HG03139 (cell line): ENCODE measurements around the gene ZCCHC24.

Experiments used
- ATAC-seq: cut with Tn5 transposase; IDR thresholded peaks from one replicate; pipeline ENCODE4 v1.9.1; 2021; ENCODE audit not compliant: unreplicated experiment

Gene ZCCHC24

DNA sequence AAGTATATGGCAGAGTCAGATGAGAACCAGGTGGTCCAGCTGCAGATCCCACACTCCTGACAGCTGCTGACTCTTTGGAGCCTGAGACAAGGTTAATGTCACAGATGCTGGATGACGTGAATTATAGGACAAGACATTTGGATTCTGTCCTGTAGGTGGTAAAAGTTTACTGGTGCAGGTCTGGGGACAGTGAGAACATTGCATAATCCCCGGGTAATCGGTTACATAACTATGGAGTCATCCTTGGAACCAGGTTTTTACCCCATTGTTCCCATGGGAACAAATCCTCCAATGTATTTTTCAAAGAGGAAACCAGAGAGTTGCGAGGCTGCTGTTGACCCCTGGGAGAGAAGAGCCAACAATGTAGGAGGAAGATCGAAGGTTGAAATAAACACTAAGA is 27.5 kb upstream of the ZCCHC24 start:
- ATAC-seq, result no peak

DNA sequence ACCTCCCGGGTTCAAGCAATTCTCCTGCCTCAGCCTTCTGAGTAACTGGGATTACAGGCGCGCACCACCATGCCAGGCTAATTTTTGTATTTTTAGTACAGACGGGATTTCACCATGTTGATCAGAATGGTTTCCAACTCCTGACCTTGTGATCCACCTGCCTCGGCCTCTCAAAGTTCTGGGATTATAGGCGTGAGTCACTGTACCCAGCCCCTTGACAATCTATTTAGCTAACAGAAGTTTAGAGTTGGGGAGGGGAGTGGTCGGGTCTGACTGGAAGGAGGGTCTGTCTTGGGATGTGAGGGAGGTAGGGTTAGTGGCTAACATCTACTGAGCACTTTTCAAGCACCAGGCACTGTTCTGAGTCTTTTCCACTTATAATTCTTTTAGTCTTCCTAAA is 27.0 kb upstream of the ZCCHC24 start:
- ATAC-seq, result no peak

DNA sequence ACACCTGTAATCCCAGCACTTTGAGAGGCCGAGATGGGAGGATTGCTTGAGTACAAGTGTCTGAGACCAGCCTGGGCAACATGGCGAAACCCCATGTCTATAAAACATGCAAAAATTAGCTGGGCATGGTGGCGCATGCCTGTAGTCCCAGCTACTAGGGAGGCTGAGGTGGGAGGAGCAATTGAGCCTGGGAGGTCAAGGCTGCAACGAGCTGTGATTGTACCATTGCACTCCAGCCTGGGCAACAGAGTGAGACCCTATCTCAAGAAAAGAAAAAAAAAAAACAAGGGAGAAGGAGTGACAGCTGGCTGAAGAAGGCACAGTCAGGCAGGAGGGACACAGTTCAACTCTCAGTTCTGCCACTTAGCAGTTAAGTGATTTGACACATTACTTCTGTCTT is 26.4 kb upstream of the ZCCHC24 start:
- no peak for ATAC-seq

DNA sequence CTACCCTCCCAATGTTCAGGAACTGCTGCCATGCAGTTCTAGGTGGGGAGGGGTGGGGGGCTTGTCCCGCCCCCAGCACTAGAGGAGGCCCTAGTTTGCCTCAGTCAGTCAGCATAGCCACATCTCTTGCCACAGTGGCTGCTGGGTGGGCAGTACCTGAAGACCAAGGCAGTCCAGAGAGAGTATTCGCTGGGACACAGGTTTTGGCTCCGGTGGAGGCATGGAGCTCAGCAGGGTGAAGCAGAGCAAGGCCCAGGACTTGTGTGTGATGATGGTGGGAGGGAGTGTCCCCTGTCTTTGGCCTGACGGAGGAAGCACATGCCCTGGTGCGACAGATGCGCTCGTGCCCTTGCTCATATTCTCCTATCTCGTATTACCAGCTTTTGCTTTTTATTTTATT is 24.7 kb upstream of the ZCCHC24 start:
- no peak for ATAC-seq

DNA sequence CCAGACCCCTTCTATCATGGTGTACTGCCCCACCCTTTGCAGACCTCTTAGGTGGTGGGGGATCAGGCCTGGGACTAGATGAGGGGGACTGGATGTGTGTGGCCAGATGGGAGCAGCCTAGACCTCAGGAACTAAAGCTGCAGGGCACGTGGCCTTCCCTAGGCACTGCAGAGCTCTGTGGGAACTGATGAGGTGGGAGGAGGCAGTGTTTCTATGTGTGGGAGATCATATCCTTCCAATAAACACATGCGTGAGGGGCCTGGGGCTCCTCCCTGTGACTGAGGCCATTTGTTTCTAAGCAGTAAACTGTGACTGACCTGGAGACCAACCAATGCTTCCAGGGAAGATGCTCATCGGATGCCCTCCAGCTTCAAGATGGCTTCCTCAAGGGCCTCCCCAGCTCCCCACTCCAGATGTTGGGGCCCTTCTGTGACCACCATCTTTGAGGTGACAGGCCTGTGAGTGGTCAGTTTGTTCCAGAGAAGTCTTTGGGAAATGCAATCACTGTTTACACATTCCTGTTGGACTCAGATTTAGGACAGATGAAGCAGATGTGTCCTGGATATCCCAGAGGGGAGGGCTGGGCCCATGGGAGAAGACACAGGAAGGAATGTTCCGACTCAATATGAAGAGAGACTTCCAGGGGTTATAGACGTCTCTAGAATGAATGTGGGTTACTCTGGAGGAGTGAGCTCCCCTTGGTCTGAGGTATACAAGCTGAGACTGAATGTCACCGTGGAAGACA is 23.6 kb upstream of the ZCCHC24 start:
- ATAC-seq, result no peak

DNA sequence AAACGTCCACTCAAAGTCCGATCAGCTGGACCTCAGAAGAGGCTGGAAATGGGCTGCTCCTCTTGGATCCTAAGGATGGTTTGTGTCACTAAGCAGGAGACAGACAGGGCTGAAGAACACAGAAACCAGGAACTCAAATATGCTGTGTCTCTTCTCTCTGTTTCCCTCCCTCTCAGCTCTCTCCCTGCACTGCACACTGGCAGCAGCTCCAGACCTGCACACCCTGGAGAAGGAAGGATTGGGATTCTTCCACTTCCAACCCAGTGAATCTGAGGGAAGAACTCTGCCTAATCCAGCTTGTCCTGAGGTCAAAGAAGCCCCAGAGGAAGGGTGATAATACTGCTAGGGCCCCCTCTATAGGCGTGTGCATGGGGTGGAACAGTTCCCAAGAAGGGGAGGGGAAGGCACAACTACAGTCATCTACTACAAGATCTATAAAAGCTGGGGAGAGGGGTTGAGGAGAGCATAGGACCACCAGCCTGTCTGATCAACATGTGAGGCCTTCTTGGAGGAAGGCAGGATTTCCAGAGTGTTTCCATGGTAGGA is 22.7 kb upstream of the ZCCHC24 start:
- ATAC-seq, result no peak

DNA sequence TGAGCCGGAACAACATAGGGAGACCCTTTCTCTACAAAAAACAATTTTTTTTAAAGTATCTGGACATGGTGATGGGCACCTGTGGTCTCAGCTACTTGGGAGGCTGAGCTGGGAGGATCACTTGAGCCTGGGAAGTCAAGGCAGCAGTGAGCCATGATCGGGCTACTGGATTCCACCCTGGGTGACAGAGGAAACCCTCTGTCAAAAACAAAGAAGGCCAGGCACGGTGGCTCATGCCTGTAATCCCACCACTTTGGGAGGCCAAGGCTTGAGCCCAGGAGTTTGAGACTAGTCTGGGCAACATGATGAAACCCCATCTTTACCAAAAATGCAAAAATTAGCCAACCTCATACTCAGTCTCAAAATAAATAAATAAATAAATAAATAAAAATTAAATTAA is 19.9 kb upstream of the ZCCHC24 start:
- ATAC-seq, result no peak

DNA sequence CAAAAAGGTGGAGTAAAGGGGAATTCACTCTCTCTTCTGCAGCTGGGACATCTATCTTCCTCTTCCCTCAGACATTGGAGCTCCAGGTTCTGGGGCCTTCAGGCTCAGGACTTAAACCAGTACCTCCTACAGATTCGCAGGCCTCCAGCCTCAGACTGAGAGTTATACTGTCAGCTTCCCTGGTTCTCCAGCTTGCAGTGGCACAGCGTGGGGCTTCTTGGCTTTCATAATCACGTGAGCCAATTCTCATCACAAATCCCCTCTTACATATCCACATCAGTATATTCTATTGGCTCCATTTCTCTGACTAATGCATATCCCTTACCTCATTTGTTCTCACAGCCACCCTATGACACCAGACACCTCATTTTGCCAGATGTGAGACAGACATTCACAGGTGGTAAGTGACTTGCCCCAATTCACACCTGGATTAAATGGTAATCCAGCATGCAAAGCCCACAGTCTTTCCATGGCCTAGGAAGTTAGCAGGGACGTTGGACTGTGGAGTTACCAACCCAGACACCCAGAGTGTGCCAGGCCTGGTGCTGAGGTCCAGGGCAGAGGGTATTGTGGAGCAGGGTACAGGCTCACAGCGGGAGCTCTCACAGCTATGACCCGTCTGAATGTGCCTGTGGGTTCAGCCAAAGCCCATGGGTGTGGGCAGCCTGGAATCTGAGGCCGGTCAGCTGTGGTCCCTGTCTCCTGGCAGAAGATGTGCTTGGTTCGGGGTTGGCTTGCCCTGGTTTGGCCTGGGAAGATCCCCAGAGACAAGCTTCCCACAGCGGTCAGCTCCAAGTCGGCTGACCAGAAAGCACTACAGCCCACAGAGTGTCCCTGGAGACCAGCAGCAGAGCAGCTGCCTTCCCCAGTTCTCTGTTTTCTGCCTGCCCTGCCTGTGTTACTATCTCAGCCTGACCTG is 18.4 kb upstream of the ZCCHC24 start:
- no peak for ATAC-seq

DNA sequence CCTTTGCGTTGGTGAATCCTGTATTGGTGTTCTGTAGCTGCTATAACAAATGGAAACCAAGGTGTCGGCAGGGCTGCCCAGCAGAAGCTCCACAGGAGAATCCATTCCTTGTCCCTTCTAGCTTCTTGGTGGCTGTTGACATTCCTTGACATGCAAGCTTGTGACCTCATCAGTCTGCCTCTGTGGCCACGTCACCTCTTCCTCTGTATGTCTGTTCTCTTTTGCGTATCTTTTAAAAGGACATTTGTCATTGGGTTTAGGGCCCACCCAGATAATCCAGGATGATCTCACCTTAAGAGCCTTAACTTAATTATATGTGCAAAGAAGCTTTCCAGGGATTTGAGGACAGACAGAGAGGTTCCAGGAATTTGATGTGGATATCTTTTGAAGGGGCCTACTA is 15.3 kb upstream of the ZCCHC24 start:
- ATAC-seq, result no peak

DNA sequence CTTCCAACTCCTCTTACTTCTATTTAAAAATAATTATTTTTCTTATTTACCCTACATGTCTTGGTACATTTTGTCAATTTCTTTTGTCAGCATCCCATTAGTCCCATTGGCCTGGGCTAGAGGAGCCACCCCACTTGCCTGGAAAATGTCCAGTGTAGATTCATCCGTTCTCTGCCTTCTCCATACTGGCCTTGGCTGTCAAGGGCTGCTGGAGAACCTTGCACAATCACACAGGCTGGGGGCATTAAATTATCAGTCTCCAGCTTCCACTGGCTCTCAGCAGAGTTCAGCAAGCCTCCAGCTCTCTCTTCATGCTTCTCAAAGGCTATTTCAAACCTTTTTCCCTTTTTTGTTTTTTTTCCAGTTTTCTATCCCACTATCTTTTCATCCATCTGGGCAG is 13.8 kb upstream of the ZCCHC24 start:
- ATAC-seq, result no peak

DNA sequence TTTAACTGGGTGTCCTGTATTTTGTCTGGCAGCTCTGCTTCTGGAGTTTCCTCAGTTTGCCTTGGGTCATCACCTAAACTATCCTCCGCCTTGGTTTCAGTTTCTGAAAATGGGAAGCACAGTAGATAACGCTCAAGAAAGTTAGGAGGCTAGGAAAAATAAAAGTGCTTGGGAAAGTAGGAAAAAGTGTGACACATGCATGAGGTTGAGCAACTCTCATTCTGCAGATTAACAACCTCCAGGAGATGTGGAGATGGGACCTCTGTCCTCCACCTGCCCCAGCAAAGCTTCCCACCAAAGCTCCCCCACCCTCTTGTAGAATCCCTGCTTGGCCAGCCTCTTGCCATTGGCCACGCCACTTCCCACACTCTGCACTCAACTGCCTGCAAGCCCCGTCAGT is 13.1 kb upstream of the ZCCHC24 start:
- no peak for ATAC-seq

DNA sequence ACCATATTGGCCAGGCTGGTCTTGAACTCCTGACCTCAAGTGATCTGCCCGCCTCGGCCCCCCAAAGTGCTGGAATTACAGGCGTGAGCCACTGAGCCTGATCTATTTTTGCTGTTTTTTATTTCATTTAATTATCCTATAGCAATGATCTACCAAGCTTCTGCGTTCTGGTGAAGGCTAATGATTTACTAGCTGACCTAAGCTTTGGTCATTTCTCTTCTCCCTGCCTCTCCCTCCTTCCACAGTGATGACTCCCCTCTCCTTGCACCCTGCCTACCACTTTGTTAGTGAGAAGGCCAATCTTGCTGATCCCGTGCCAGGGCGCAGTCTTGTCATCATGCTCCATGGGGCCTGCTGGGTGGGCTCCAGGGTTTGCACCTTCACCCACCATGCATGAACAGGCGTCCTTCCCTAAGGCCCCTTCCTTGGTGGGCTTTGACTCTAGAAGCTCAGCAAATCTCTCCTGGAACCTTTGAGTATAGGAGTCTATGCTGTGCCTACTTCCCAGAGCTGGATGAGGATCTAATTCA is 11.9 kb upstream of the ZCCHC24 start:
- ATAC-seq, result no peak

DNA sequence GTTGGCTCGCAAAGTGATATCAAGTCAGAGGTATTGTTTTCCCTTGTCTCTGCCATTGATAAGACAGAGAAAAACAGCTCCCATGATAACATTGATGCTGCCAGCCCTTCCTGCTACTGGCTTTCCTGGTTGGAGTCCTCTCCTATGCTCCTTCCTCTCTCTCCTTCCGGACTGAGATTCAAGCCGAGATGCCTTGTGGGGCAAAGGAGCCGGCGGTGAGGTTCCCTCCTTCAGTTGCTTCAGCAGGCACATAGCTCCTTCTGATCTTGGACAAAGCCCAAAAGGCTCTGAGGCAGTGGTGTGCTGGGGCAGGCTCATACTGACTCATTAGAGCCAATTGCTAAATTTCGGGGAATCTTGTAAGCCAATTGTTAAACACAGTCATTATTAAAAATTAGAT is 8.8 kb upstream of the ZCCHC24 start:
- ATAC-seq, result no peak

DNA sequence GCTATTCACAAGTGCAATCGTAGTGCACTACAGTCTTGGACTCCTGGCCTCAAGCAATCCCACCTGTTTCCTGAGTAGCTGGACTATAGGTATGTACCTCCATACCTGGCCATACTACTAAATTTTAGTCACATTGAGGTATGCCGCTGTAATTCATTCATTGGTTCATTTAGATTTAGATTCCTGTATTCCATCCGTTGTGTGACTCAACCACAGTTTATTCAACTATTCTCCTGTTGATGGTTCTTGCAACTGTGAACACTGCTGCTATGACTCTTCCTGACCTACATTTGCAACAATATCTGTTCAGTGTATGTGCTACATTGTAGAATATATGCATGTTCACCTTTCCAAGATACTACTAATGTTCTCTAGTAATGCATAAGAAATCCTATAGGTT is 8.0 kb upstream of the ZCCHC24 start:
- ATAC-seq, result no peak

DNA sequence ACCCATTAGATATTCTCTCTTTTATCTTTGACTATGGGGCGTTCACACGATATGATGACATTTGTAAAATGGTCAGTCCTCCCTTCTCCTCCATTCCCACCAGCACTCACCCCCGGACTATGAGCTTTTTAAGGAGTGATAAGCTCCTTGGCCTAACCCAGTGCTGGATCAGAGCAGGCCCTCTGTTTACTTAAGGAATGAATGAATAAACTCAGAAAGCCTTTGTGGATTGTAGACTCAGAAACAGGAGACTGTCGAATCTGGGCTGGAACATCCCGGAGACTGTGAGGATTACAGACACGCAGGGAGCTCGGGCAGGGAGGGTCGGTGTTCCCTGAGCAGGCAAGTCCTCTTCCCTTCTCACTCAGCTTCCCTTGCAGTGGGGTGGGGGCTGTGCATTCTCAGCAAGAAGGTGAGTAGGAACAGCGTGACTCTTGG is 6.8 kb upstream of the ZCCHC24 start:
- no peak for ATAC-seq

DNA sequence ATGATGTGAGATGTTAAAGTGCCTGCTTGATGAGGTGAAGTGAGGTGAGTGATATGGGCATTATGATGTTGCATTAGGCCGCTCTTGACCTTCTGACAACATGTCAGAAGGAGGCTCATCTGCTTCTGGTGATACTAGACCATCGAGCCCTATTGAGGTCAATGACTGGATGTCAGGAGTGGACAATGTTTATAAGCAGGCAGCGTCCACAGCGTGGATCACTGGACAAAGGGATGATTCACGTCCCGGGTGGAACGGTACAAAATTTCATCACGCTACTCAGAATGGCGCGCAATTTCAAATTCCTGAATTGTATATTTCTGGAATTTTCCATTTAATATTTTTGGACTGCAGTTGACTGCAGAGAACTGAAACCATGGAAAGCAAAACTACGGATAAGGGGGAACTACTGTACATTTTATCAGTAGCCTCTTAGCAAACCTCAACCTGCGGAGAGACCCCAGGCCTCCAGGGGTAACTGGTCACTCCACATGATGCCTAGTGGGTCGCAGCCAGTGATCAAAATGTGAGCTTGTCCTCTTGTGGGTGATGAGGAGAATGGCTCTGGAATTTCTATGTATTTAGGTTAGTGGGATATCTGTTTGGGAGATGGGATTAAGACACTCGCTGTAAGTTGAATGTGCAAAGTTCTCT is 5.7 kb upstream of the ZCCHC24 start:
- no peak for ATAC-seq

DNA sequence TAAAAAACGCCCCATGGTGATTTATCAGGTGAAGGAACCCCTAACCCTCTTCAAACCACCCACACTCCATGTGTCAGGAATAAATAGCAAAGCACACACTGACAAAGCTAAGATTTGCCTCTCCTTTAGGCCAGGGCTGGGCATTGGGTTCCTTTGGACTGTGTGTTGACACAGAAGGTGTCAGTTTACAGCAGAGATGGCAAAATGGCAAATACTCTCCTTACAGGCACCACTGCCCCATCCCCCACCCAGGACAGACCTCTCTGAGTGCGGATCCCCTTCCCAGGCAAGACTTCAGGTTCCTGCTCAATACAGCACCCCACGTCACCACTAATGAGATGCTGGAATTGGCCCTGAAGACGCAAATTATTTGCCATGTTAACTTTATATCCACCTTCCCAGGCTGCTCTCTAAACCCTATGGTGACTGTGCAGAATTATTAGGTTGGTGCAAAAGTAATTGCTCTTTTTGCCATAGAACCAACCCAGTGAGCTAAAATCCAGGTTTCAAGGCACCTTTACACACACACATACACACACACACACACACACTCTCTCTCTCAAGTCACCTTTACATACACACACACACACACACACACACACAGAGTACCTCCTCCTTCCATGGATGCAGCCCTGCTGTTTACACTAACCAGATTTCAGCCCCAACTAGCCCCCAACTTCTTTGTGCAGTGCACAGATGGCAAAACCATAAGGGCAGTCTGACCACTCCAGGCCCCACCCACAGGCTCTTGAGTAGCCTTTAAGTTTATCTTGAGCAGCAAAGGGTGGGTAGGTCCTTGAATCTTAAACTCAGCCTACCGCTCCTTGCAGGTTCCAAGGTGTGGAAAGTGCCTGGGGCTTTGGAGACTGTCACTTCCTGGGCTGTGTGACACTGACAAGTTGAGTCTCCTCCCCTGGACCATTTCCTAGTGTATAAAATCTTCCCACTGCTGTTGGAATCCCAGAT is 4.0 kb upstream of the ZCCHC24 start:
- no peak for ATAC-seq

DNA sequence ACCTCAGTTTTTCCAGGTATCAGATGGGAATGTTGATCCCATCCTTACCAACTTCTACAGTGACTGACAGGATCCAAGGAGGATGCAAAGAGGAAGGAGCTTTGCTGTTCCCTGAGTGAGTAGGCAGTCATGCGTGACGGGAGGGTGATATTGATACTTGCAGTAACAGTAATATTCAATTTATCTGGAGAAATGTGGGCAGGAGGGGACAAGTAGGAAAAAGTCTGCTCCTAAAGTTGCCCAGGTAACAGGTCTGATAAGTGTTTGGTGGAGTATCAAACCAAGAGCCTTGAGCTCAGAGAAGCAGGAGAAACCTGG is 3.3 kb upstream of the ZCCHC24 start:
- ATAC-seq, result no peak

DNA sequence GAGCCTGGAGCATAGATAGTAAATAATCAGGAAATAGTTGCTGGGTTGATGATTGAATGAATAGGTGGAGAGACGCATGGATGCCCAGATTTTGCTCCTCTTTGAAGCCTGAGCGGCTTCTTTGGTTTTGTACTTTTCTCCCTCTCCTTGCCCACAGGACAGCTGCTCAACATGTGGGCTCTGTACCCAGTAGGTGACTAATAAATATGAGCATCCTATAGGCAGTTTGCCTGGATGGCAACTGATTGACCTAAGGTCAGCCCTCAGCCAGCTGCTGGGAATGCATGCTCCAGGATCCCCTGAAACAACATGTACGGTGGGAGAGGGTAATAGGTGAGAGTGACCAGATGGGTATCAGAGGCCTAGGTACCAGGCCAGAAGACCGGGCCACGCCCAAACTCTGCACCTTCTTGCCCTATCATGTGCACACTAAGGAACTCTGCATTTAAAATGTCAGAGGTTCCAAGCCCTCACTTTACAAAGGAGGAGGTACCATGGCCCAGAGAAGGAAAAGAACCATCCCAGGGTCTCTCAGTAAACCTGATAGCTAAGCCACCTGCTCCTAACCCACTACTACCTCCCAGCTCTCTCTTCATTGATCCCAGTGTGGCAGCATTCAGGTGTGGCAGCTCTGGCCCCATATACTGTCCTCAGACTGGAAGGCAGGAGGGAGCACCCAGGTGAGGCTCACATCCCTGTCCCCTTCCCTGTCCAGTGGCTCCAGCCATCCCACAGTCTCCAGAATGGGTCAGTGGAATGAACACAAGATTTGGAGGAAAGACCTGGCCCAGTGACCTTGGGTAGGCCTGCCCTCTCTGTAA is 2.7 kb upstream of the ZCCHC24 start:
- ATAC-seq, result no peak
